ENCODE results near the gene SLC25A25. TPM values are rescaled to one million over a fixed set of nuclear protein-coding genes. Genes with fewer than 3 reads are reported as not detected.

Gene SLC25A25
- total RNA-seq, 6 experiments from 2014 or later, result 21.2 to 81.5 (median 53.3) TPM

GRCh38 chr9:128144239-128145181, 76.5 kb downstream of the SLC25A25 start:
- intact Hi-C loops (cut with DNase I), result no loop called here
- H3K4me3 ChIP-seq, result no peak overlapping the region
- TF ChIP-seq POLR2A (IDR thresholded peaks at IDR 0.05) (no peak), CTCF (IDR thresholded peaks at IDR 0.05) (no peak)
- WGBS (ENCODE audit: insufficient coverage, low coverage, low lambda C conversion rate, missing lambda C conversion rate), result 51% methylated on average over 3 of the region's 22 CpGs
- H3K27me3 ChIP-seq, result no peaks in the 10 kb centered on the region
- no peaks in the 10 kb centered on the region for H3K9me3 ChIP-seq
- H3K36me3 ChIP-seq, result no peaks in the 10 kb centered on the region
- no peak overlapping the region for H3K27ac ChIP-seq
- DNase-seq, result peak in 2 of 3 donors; percentile 13 to 44
- no peak for ATAC-seq
- peaks cover 0 to 12% (median 8%) of the 10 kb centered on the region in 4 donors for H3K4me1 ChIP-seq

GRCh38 chr9:128145536-128145935, 77.5 kb downstream of the SLC25A25 start:
- 58% methylated on average over 2 of the region's 8 CpGs for whole genome bisulfite sequencing (ENCODE audit: insufficient coverage, low coverage, low lambda C conversion rate, missing lambda C conversion rate)
- no peak for TF ChIP-seq POLR2A (IDR thresholded peaks at IDR 0.05)
- no peak for TF ChIP-seq CTCF (IDR thresholded peaks at IDR 0.05)
- intact Hi-C loops (cut with DNase I), result no loop called here
- H3K4me1 ChIP-seq, result peaks cover 0 to 18% (median 8%) of the 10 kb centered on the region in 4 donors
- DNase-seq (no peak), ATAC-seq (no peak)
- H3K27ac ChIP-seq, result no peak overlapping the region
- no peak overlapping the region for H3K4me3 ChIP-seq
- H3K27me3 ChIP-seq, result no peaks in the 10 kb centered on the region
- H3K36me3 ChIP-seq, result no peaks in the 10 kb centered on the region
- H3K9me3 ChIP-seq, result no peaks in the 10 kb centered on the region

GRCh38 chr9:128145951-128146351, 77.9 kb downstream of the SLC25A25 start:
- TF ChIP-seq CTCF (IDR thresholded peaks at IDR 0.05) (no peak), POLR2A (IDR thresholded peaks at IDR 0.05) (no peak)
- Histone ChIP-seq H3K36me3 (no peaks in the 10 kb centered on the region), H3K9me3 (no peaks in the 10 kb centered on the region), H3K27ac (no peak overlapping the region), H3K4me3 (no peak overlapping the region), H3K27me3 (no peaks in the 10 kb centered on the region), H3K4me1 (peaks cover 0 to 18% (median 8%) of the 10 kb centered on the region in 4 donors)
- DNase-seq (peak in 2 of 3 donors; percentile 21 to 53), ATAC-seq (no peak)
- intact Hi-C loops (cut with DNase I), result no loop called here
- WGBS (ENCODE audit: insufficient coverage, low coverage, low lambda C conversion rate, missing lambda C conversion rate), result 100% methylated on average over 2 of the region's 13 CpGs

- no peak for TF ChIP-seq POLR2A (IDR thresholded peaks at IDR 0.05)
- TF ChIP-seq CTCF (IDR thresholded peaks at IDR 0.05), result no peak
- Histone ChIP-seq H3K9me3 (no peaks in the 10 kb centered on the region), H3K36me3 (no peaks in the 10 kb centered on the region), H3K4me3 (no peak overlapping the region), H3K27ac (no peak overlapping the region), H3K4me1 (peaks cover 0 to 18% (median 8%) of the 10 kb centered on the region in 4 donors), H3K27me3 (no peaks in the 10 kb centered on the region)
- ATAC-seq (no peak), DNase-seq (peak; percentile 6 to 44 (median 39))
- intact Hi-C loops (cut with DNase I), result no loop called here
- WGBS (ENCODE audit: insufficient coverage, low coverage, low lambda C conversion rate, missing lambda C conversion rate), result 80% methylated on average over 1 of the region's 8 CpGs
Observed at GRCh38 chr9:128146591-128147120, 78.6 kb downstream of the SLC25A25 start.

All from right lobe of liver (tissue), 6 donors.